Left forelimb (tissue), 1 donor: ENCODE data around the gene PTPRN2.

ENCODE experiments used
- DNase-seq: peaks from one replicate; pipeline ENCODE4 v3.0.0-alpha.2; 2018; ENCODE audit warnings: low spot score

Gene PTPRN2

DNA sequence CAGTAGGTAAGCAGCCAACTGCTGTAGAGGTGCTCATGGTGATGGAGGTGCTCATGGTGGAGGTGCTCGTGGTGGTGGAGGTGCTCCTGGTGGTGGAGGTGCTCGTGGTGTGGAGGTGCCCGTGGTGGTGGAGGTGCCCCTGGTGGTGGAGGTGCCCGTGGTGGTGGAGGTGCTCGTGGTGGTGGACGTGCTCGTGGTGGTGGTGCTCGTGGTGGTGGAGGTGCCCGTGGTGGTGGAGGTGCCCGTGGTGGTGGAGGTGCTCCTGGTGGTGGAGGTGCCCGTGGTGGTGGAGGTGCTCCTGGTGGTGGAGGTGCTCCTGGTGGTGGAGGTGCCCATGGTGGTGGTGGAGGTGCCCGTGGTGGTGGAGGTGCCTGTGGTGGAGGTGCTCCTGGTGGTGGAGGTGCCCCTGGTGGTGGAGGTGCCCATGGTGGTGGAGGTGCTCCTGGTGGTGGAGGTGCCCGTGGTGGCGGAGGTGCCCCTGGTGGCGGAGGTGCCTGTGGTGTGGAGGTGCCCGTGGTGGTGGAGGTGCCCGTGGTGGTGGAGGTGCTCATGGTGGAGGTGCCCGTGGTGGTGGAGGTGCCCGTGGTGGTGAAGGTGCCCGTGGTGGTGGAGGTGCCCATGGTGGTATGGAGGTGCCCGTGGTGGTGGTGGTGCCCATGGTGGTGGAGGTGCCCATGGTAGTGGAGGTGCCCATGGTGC, 517.3 kb downstream of the PTPRN2 start:
- no peak for DNase-seq

DNA sequence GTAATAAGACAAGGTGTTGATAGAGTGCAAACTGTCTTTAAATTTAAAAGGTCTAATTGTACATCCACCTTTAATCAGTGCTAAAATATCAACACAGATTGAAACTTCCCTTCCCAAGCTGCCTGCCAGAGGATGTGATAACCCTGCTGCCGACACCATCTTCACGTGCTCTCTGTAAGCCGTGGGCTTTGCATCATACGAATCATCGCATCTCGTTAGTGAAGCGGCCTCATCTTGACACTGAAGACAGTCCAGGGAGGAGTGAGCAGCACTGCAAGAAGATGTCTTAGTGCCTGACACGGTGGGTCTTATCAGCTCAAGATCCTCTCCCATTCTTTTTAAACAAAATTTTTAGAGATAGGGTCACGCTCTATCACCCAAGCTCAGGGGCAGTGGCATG, 518.8 kb downstream of the PTPRN2 start:
- DNase-seq = no peak

GRCh38 chr7:158067931-158068482, 519.6 kb downstream of the PTPRN2 start:
- DNase-seq = no peak

GRCh38 chr7:158067219-158067930, 520.2 kb downstream of the PTPRN2 start:
- no peak for DNase-seq

DNA sequence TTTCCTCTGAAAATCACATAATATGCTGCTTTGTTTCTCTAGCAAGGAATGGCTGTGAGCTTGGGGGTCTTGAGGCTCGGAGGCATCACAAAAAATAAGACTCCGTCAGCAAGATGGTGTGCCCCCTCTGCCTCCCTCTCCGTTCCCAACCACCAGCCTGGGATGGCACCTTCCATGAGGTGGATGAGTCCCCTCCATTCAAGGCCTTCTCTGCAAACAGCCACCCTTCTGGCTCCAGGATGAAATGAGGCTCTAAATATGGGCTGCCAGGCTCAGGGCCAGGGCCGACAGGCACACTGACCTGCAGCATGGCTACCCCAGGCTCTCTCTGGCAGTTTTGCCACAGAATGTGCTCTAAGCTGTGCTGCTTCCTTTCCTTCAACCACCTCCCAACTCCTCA, 521.5 kb downstream of the PTPRN2 start:
- no peak for DNase-seq

- no peak for DNase-seq
Observed at GRCh38 chr7:158065340-158065739, 522.3 kb downstream of the PTPRN2 start.

- DNase-seq = no peak
Observed at GRCh38 chr7:158064631-158065030, 523.0 kb downstream of the PTPRN2 start.

- no peak for DNase-seq
Observed at GRCh38 chr7:158063850-158064610, 523.6 kb downstream of the PTPRN2 start.

DNA sequence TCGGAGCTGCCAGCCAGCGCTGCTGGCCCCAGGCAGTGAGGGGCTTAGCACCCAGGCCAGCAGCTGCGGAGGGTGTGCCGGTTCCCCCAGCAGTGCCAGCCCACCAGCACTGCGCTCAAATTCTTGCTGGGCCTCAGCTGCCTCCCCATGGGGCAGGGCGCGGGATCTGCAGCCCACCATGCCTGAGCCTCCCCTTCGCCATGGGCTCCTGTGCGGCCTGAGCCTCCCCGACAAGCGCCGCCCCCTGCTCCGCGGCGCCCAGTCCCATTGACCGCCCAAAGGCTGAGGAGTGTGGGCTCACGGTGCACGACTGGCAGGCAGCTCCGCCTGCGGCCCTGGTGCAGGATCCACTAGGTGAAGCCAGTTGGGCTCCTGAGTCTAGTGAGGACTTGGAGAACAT, 525.0 kb downstream of the PTPRN2 start:
- no peak for DNase-seq

GRCh38 chr7:158061884-158062656, 525.6 kb downstream of the PTPRN2 start:
- no peak for DNase-seq

- DNase-seq = peak; percentile 36
Observed at GRCh38 chr7:158061026-158061630, 526.5 kb downstream of the PTPRN2 start.

DNA sequence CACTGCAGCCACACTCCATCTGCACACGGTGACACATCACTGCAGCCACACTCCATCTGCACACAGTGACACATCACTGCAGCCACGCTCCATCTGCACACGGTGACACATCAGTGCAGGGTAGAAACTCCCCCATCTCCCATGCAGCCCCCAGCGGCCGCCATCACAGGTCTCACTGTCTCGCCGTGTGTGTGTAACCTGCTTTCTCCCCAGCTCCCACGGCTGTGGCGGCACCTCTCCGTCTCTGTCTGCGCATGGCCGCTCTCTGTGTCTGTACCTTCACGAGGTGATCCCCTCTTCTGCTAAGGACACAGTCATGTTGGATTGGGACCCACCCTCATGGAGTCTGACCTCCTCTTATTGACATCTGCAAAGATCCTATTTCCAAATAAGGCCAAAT, 527.4 kb downstream of the PTPRN2 start:
- peak; percentile 11 for DNase-seq

- peak; percentile 36 for DNase-seq
Observed at GRCh38 chr7:158057446-158057845, 530.2 kb downstream of the PTPRN2 start.

GRCh38 chr7:158056761-158057160, 530.9 kb downstream of the PTPRN2 start:
- peak; percentile 50 for DNase-seq

- DNase-seq = peak; percentile 9
Observed at GRCh38 chr7:158055726-158056510, 531.7 kb downstream of the PTPRN2 start.

GRCh38 chr7:158054611-158055010, 533.0 kb downstream of the PTPRN2 start:
- DNase-seq = peak; percentile 30

DNA sequence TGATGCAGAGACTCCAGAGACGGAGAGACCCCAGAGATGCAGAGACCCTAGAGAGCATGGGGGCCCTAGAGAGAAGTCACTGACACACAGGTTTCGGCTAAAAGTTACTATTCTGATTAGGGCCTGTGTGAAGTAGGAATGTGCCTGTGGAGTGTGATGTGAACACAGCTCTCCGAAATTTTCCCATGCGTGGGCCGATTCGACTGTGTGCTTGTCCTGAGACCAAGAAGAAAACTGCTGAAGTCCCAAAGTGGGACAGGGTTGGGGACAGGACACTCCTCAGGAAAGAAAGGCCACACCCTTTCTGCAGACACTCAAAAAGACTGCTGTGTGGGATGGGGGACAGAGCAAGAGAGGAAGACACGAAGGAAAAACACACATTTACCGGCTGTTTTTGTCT, 533.5 kb downstream of the PTPRN2 start:
- DNase-seq = peak; percentile 8

DNA sequence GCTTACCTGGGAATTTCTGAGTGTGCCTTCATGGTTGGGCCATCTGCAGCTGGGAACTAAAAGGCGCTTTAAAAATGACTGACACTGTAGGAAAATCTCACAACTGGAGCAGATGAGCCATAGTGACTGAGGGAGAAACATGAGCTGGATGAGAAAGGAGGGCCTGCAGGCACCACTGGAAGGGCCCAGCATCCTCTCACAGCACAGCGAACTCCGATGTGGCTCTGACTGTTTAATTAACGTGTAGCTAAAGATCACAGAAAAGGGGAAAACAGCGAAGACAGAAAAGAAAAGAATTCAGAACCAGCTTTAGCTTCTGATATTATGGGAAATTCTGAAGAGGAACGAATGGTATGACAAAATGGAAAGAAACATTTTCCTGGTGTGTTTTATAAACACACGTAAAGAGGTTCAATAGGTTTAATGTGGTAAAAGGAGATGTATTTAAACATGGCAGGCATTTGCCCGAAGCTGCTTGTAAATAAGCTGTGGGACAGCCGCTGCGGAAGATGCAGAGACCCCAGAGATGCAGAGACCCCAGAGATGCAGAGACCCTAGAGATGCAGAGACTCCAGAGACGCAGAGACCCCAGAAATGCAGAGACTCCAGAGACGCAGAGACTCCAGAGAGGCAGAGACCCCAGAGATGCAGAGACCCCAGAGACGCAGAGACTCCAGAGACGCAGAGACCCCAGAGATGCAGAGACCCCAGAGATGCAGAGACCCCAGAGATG, 534.3 kb downstream of the PTPRN2 start:
- DNase-seq = peak; percentile 11

DNA sequence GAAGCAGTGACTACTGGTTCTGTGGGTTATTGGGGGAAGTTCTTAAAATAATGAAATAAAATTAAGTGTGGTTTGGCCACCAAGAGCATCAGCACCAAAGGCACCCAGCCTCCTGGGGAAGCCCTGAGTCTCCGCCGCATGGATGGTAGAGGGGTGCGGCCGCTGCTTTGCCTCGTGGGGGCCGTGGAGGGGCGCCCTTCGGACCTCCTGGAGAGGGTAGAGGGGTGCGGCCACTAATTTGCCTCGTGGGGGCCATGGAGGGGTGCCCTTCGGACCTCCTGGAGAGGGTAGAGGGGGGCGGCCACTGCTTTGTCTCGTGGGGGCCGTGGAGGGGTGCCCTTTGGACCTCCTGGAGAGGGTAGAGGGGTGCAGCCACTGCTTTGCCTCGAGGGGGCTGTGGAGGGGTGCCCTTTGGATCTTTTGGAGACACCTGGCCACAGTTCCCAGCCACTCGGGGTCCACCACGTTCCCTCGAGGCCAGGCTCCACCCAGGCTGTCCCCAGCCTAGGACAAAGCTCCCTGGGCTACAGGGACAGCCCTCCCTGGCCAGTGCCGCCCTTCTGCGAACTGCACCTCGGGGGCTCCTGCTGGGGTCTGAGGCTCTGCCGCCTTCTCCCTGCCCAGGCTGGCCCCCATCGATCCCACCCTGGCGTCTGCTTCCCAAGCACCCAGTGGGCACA, 535.1 kb downstream of the PTPRN2 start:
- peak; percentile 52 for DNase-seq
